Mesothelial cell of epicardium (in vitro differentiated cells): Measurements from ENCODE around the gene CACNG7. TPM values are rescaled to one million over a fixed set of nuclear protein-coding genes. Genes with fewer than 3 reads are reported as not detected.

Source experiments
- DNase-seq, 2 experiments: peaks; one replicate each; pipeline ENCODE4 v3.0.0; 2021; ENCODE audit warnings: low spot score in 2 of 2; ENCODE audit not compliant: unreplicated experiment in 2 of 2
- H3K27ac Mint-ChIP-seq: 2 replicates; pipeline ENCODE4 v1.8.0; 2021; ENCODE audit warnings: mixed read lengths
- H3K27me3 Mint-ChIP-seq: 2 replicates; pipeline ENCODE4 v1.8.0; 2021; ENCODE audit warnings: low read depth, mixed read lengths
- H3K36me3 Mint-ChIP-seq: 2 replicates; pipeline ENCODE4 v1.8.0; 2021; ENCODE audit warnings: mixed read lengths
- H3K4me1 Mint-ChIP-seq: 2 replicates; pipeline ENCODE4 v1.8.0; 2021; ENCODE audit warnings: mixed read lengths
- H3K4me3 Mint-ChIP-seq: 2 replicates; pipeline ENCODE4 v1.8.0; 2021; ENCODE audit warnings: mild to moderate bottlenecking, moderate library complexity, mixed read lengths
- H3K9me3 Mint-ChIP-seq: 2 replicates; pipeline ENCODE4 v1.8.0; 2021; ENCODE audit warnings: mixed read lengths
- CTCF ChIP-seq: fragments of 200-600 bp; sonication (generic); IDR thresholded peaks from one replicate; pipeline ENCODE4 v1.5.0; 2021; ENCODE audit warnings: antibody characterized with exemption; ENCODE audit not compliant: unreplicated experiment
- total RNA-seq: library from RNA; stranded (reverse); gene quantifications from 3 replicates; pipeline ENCODE4 v1.2.1, GENCODE V29; 2021

CACNG7 gene
- total RNA-seq, 1 donor from 2014 or later = 0.76 TPM

GRCh38 chr19:53881482-53882390, 27.3 kb upstream of the CACNG7 start, which contains the start of gene PRKCG:
TSS of gene PRKCG (plus strand) at chr19:53882197. CDS start at chr19:53882495, 298 bp downstream.
- Mint-ChIP-seq H3K4me1 (peaks cover 24% of the 10 kb centered on the region), H3K36me3 (peaks cover 4% of the 10 kb centered on the region), H3K27ac (peak within 1 kb of the TSS; percentile 62), H3K27me3 (peaks cover 33% of the 10 kb centered on the region), H3K4me3 (no peak within 1 kb of the TSS), H3K9me3 (no peaks in the 10 kb centered on the region)
- peak; percentile 51 for TF ChIP-seq CTCF
- DNase-seq = peak; percentile 68 to 84

- TF ChIP-seq CTCF = no peak
- DNase-seq = no peak
- Mint-ChIP-seq H3K27me3 (peaks cover 33% of the 10 kb centered on the region), H3K27ac (peak overlapping the region; percentile 62), H3K4me1 (peaks cover 17% of the 10 kb centered on the region), H3K4me3 (no peak overlapping the region), H3K36me3 (no peaks in the 10 kb centered on the region), H3K9me3 (no peaks in the 10 kb centered on the region)
Observed at GRCh38 chr19:53882391-53883050, 26.6 kb upstream of the CACNG7 start.

GRCh38 chr19:53883231-53883661, 25.8 kb upstream of the CACNG7 start:
- Mint-ChIP-seq H3K4me3 (peak overlapping the region; percentile 53), H3K9me3 (no peaks in the 10 kb centered on the region), H3K4me1 (peaks cover 16% of the 10 kb centered on the region), H3K36me3 (no peaks in the 10 kb centered on the region), H3K27me3 (peaks cover 37% of the 10 kb centered on the region), H3K27ac (no peak overlapping the region)
- DNase-seq = no peak
- no peak for TF ChIP-seq CTCF

- Mint-ChIP-seq H3K27ac (no peak overlapping the region), H3K4me3 (peak overlapping the region; percentile 53), H3K9me3 (no peaks in the 10 kb centered on the region), H3K4me1 (peaks cover 15% of the 10 kb centered on the region), H3K36me3 (no peaks in the 10 kb centered on the region), H3K27me3 (peaks cover 41% of the 10 kb centered on the region)
- DNase-seq = no peak
- no peak for TF ChIP-seq CTCF
Observed at GRCh38 chr19:53883741-53884140, 25.3 kb upstream of the CACNG7 start.

GRCh38 chr19:53884256-53884655, 24.8 kb upstream of the CACNG7 start:
- H3K27me3 Mint-ChIP-seq = peaks cover 43% of the 10 kb centered on the region
- H3K9me3 Mint-ChIP-seq = no peaks in the 10 kb centered on the region
- H3K36me3 Mint-ChIP-seq = no peaks in the 10 kb centered on the region
- DNase-seq = no peak
- H3K4me1 Mint-ChIP-seq = peaks cover 10% of the 10 kb centered on the region
- H3K27ac Mint-ChIP-seq = no peak overlapping the region
- no peak overlapping the region for H3K4me3 Mint-ChIP-seq
- no peak for TF ChIP-seq CTCF
